ENCODE results near the gene CKS1B. TPM values are rescaled to one million over a fixed set of nuclear protein-coding genes. Genes with fewer than 3 reads are reported as not detected.

Gene CKS1B
- total RNA-seq, 3 donors from 2014 or later (not counting 1 experiment from before 2014, with no cell fraction given) = 8.5 to 13.0 (median 12.9) TPM

GRCh38 chr1:154936555-154937084, 37.9 kb upstream of the CKS1B start, which contains the start of gene PMVK:
Gene PMVK, minus strand, starts transcription at chr1:154936719. Its CDS starts 34 bp downstream, at chr1:154936685.
- intact Hi-C loops (cut with micrococcal nuclease) = loop anchor here (1.0 to 5.0 kb wide), 8 partner anchors 20 to 379 kb away; partner anchors contain the start of genes ADAR, CKS1B, EFNA4 and FLAD1
- Mint-ChIP-seq H3K27ac (peak within 1 kb of the TSS; percentile 99 to 100), H3K36me3 (no peaks in the 10 kb centered on the region), H3K27me3 (ENCODE audit: low read depth in 2 of 2) (no peaks in the 10 kb centered on the region), H3K9me3 (no peaks in the 10 kb centered on the region), H3K4me3 (peak within 1 kb of the TSS; percentile 100), H3K4me1 (peaks cover 19 to 40% of the 10 kb centered on the region in 2 donors)
- H3K9me3 ChIP-seq (ENCODE audit: control insufficient read depth, insufficient read depth, low read length) = no peaks in the 10 kb centered on the region
- no peak for TF ChIP-seq CTCF (IDR thresholded peaks at IDR 0.05)
- peak; percentile 86 to 97 (median 87) for ATAC-seq
- no peaks in the 10 kb centered on the region for H3K27me3 ChIP-seq (ENCODE audit: control insufficient read depth, insufficient read depth, low read length)
- peaks cover 36% of the 10 kb centered on the region for H3K4me1 ChIP-seq (ENCODE audit: control insufficient read depth, insufficient read depth, low read length)
- WGBS (ENCODE audit: insufficient coverage) = under 1% methylated on average over 45 of the region's 45 CpGs
- H3K36me3 ChIP-seq (ENCODE audit: control insufficient read depth, insufficient read depth, low read length) = no peaks in the 10 kb centered on the region
- peak within 1 kb of the TSS; percentile 85 for H3K4me3 ChIP-seq (ENCODE audit: low read length)
- DNase-seq = peak; percentile 91 to 98
- peak within 1 kb of the TSS; percentile 97 for H3K27ac ChIP-seq (ENCODE audit: low read length)

GRCh38 chr1:154937085-154937987, 37.1 kb upstream of the CKS1B start:
- Mint-ChIP-seq H3K4me3 (peak overlapping the region; percentile 100), H3K27ac (peak overlapping the region; percentile 99 to 100), H3K4me1 (peaks cover 19 to 40% of the 10 kb centered on the region in 2 donors), H3K9me3 (no peaks in the 10 kb centered on the region), H3K36me3 (no peaks in the 10 kb centered on the region), H3K27me3 (ENCODE audit: low read depth in 2 of 2) (no peaks in the 10 kb centered on the region)
- Histone ChIP-seq H3K9me3 (ENCODE audit: control insufficient read depth, insufficient read depth, low read length) (no peaks in the 10 kb centered on the region), H3K27ac (ENCODE audit: low read length) (peak overlapping the region; percentile 97), H3K4me3 (ENCODE audit: low read length) (peak overlapping the region; percentile 85), H3K27me3 (ENCODE audit: control insufficient read depth, insufficient read depth, low read length) (no peaks in the 10 kb centered on the region), H3K4me1 (ENCODE audit: control insufficient read depth, insufficient read depth, low read length) (peaks cover 43% of the 10 kb centered on the region), H3K36me3 (ENCODE audit: control insufficient read depth, insufficient read depth, low read length) (no peaks in the 10 kb centered on the region)
- ATAC-seq (peak; percentile 81 to 91 (median 82)), DNase-seq (peak; percentile 92 to 98)
- under 1% methylated on average over 35 of the region's 36 CpGs for WGBS (ENCODE audit: insufficient coverage)
- intact Hi-C loops (cut with micrococcal nuclease) = loop anchor here (1.0 to 5.0 kb wide), 8 partner anchors 19 to 380 kb away; partner anchors contain the start of genes ADAR, CKS1B, EFNA4 and FLAD1
- peak; percentile 34 for TF ChIP-seq CTCF (IDR thresholded peaks at IDR 0.05)

GRCh38 chr1:154937988-154938386, 36.5 kb upstream of the CKS1B start:
- H3K9me3 ChIP-seq (ENCODE audit: control insufficient read depth, insufficient read depth, low read length) = no peaks in the 10 kb centered on the region
- Mint-ChIP-seq H3K4me3 (peak overlapping the region; percentile 100), H3K27me3 (ENCODE audit: low read depth in 2 of 2) (no peaks in the 10 kb centered on the region), H3K36me3 (no peaks in the 10 kb centered on the region), H3K9me3 (no peaks in the 10 kb centered on the region), H3K4me1 (peaks cover 19 to 40% of the 10 kb centered on the region in 2 donors), H3K27ac (peak overlapping the region; percentile 99 to 100)
- peaks cover 50% of the 10 kb centered on the region for H3K4me1 ChIP-seq (ENCODE audit: control insufficient read depth, insufficient read depth, low read length)
- no peaks in the 10 kb centered on the region for H3K36me3 ChIP-seq (ENCODE audit: control insufficient read depth, insufficient read depth, low read length)
- ATAC-seq = no peak
- no peak for DNase-seq
- 92% methylated on average over 7 of the region's 8 CpGs for WGBS (ENCODE audit: insufficient coverage)
- peak overlapping the region; percentile 85 for H3K4me3 ChIP-seq (ENCODE audit: low read length)
- no peak for TF ChIP-seq CTCF (IDR thresholded peaks at IDR 0.05)
- intact Hi-C loops (cut with micrococcal nuclease) = loop anchor here (1.0 to 5.0 kb wide), 8 partner anchors 18 to 381 kb away; partner anchors contain the start of genes ADAR, CKS1B, EFNA4 and FLAD1
- no peaks in the 10 kb centered on the region for H3K27me3 ChIP-seq (ENCODE audit: control insufficient read depth, insufficient read depth, low read length)
- H3K27ac ChIP-seq (ENCODE audit: low read length) = peak overlapping the region; percentile 97

All from natural killer cell (primary cell).